Right lobe of liver (tissue), 6 donors: Measurements from ENCODE around the gene ULK4. TPM values are rescaled to one million over a fixed set of nuclear protein-coding genes. Genes with fewer than 3 reads are reported as not detected.

Experiments
- ATAC-seq, 4 donors: fragments of 200-7000 bp; cut with Tn5 transposase; one replicate each; pipeline ENCODE4 v1.9.1; 2020; ENCODE audit warnings: mild to moderate bottlenecking in 4 of 4, moderate library complexity in 4 of 4
- DNase-seq, 3 donors: peaks; one replicate each; pipeline ENCODE4 v3.0.0-alpha.2; 2020
- H3K27ac ChIP-seq, 3 donors: fragments of 200-600 bp; one replicate each; pipeline ENCODE4 v1.8.0; 2022
- H3K27me3 ChIP-seq, 2 donors: fragments of 200-600 bp; one replicate each; pipeline ENCODE4 v1.8.0; 2022
- H3K36me3 ChIP-seq, 4 donors: fragments of 200-600 bp; sonication (generic) in 1 of 4; one replicate each; pipeline versions ENCODE4 v1.5.1 to v1.8.0; 2017 to 2022; ENCODE audit warnings: control low read depth in 1 of 4
- H3K4me1 ChIP-seq, 4 donors: fragments of 200-600 bp; sonication (generic) in 1 of 4; one replicate each; pipeline versions ENCODE4 v1.5.1 to v1.8.0; 2017 to 2022; ENCODE audit warnings: control low read depth in 1 of 4
- H3K4me3 ChIP-seq, 3 donors: fragments of 200-600 bp; one replicate each; pipeline ENCODE4 v1.8.0; 2022
- H3K9me3 ChIP-seq, 4 donors: fragments of 200-600 bp; sonication (generic) in 1 of 4; one replicate each; pipeline versions ENCODE4 v1.5.1 to v1.8.0; 2017 to 2022; ENCODE audit warnings: control low read depth in 1 of 4
- POLR2A ChIP-seq: fragments of 450-650 bp; IDR thresholded peaks from one replicate; pipeline ENCODE4 v1.6.1; 2017; ENCODE audit warnings: antibody characterized with exemption, mild to moderate bottlenecking
- WGBS: methylation state at CpG from one replicate; pipeline ENCODE4 v1.1.6; 2018; ENCODE audit warnings: low coverage, low lambda C conversion rate; ENCODE audit not compliant: insufficient coverage; ENCODE audit errors: missing lambda C conversion rate; 5-methylcytosine and 5-hydroxymethylcytosine counted together
- intact Hi-C, 2 donors: fragments of 100-400 bp; cut with DNase I; formaldehyde crosslinking; loops; one replicate each; pipeline versions ENCODE4 v1.11.2 to v1.14.1; 2022
- total RNA-seq, 6 experiments: library from RNA; depleted of rRNA in 2 of 6; stranded (reverse); fragments of >200 nt in 2 of 6; fragmentation: NEBNext Ultra II Directional in 3 of 6; extraction: Animal tissue kit (Norgen Biotek cat#: 25700) in 3 of 6; gene quantifications; one replicate each; pipeline versions ENCODE4 v1.1.0 to v1.2.4, GENCODE V29; 2016 to 2023
- TF ChIP-seq, protein P1 (sequence below), 4 donors: fragments of 200-600 bp in 3 of 4; fragments of 450-650 bp in 1 of 4; IDR thresholded peaks; one replicate each; pipeline versions ENCODE4 v1.5.1 to v1.8.0; 2016 to 2022; ENCODE audit warnings: antibody characterized with exemption in 4 of 4, mild to moderate bottlenecking in 2 of 4
- donor health status: DM: no; HTN: yes; CAD: no.
- donor health status: DM: no; HTN: no; CAD: no.
- donor health status: DM: no; HTN: no; CAD: no.
- donor health status: DM: no; HTN: yes; CAD: no.
- donor health status: DM: no; HTN: yes; CAD: no.

Gene ULK4
- total RNA-seq, 6 experiments from 2014 or later: 2.8 to 5.6 (median 4.9) TPM

DNA sequence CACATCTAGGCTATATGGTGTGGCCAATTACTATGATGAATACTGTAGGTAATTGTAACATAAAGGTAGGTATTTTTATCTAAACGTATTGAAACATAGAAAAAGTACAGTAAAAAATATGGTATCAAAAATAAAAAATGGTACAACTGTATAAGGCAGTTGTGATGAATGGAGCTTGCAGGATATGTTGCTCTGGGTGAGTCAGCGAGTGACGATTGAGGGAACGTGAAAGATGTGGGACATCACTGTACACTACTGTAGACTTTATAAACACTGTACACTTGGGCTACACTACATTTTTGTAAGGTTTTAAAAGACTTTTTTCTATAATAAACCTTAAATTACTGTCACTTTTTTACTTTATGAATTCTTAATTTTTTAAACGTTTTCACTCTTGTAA is 752.3 kb downstream of the ULK4 start:
- Histone ChIP-seq H3K4me3 (no peak overlapping the region), H3K27me3 (no peaks in the 10 kb centered on the region), H3K9me3 (no peaks in the 10 kb centered on the region), H3K36me3 (no peaks in the 10 kb centered on the region), H3K4me1 (peaks cover 0 to 35% (median 12%) of the 10 kb centered on the region in 4 donors), H3K27ac (no peak overlapping the region)
- TF ChIP-seq, protein P1, sequence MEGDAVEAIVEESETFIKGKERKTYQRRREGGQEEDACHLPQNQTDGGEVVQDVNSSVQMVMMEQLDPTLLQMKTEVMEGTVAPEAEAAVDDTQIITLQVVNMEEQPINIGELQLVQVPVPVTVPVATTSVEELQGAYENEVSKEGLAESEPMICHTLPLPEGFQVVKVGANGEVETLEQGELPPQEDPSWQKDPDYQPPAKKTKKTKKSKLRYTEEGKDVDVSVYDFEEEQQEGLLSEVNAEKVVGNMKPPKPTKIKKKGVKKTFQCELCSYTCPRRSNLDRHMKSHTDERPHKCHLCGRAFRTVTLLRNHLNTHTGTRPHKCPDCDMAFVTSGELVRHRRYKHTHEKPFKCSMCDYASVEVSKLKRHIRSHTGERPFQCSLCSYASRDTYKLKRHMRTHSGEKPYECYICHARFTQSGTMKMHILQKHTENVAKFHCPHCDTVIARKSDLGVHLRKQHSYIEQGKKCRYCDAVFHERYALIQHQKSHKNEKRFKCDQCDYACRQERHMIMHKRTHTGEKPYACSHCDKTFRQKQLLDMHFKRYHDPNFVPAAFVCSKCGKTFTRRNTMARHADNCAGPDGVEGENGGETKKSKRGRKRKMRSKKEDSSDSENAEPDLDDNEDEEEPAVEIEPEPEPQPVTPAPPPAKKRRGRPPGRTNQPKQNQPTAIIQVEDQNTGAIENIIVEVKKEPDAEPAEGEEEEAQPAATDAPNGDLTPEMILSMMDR (IDR thresholded peaks at IDR 0.05): no peak
- no peak for TF ChIP-seq POLR2A
- WGBS: 91% methylated on average over 5 of the region's 5 CpGs
- intact Hi-C loops: no loop called here
- ATAC-seq (no peak), DNase-seq (no peak)

DNA sequence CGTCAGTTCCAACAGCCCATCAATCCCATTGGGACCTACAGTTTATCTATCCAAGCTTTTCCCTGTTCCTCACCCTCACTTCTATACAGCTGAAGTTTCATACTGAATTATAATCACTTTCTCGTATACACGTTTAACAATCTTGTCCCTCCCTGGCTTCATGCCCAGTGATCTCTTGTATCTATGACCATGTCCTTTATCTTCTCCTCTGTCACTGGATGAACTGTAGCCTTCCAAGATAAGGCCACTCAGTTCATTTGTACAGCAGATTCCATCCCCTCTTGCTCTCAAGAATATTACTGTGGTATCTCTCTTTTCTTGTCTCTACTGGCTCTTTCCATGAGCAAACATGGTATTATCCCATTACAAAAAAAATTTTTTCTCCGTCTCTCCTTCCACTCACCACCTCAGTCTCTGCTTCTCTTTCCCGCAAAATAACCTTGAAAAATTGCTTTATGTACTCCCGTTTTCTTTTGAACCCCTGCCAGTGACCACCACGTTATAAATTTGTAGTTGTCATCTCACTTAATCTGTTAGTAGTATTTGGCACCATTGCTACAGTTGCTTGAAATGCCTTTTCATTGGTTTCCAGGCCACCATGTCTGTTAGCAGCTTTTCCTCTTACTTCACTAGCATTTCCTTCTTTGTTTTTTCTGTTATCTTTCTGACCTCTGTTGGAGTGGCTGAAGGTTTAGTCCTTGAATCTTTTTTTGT is 753.2 kb downstream of the ULK4 start:
- intact Hi-C loops: no loop called here
- TF ChIP-seq, protein P1 (IDR thresholded peaks at IDR 0.05): no peak
- no peak for TF ChIP-seq POLR2A
- ATAC-seq (peak in 3 of 4 donors; percentile 19 to 47 (median 30)), DNase-seq (no peak)
- 50% methylated on average over 7 of the region's 7 CpGs for WGBS
- no peak overlapping the region for H3K27ac ChIP-seq
- no peaks in the 10 kb centered on the region for H3K9me3 ChIP-seq
- no peaks in the 10 kb centered on the region for H3K36me3 ChIP-seq
- H3K4me1 ChIP-seq: peaks cover 0 to 34% (median 7%) of the 10 kb centered on the region in 4 donors
- H3K4me3 ChIP-seq: no peak overlapping the region
- H3K27me3 ChIP-seq: no peaks in the 10 kb centered on the region

DNA sequence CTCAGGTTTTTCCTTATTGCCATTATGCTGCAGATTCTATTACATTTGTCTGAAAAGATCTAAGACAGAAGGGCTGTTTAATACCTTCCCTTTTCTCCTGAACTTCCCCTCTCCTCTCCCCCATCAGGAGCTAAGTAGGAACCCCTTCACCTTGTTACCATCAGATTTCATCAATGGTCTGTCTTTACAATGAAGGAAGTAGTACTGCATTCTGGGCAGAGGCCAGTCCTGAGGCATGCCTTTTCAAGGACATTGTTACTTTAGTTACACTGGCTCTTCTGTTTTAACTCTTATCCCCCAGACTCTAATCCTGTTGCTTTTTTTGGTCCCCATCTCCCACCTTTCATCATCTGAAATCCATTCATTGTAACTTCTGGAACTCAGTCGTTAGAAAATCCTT is 754.5 kb downstream of the ULK4 start:
- no peak overlapping the region for H3K27ac ChIP-seq
- ATAC-seq (no peak), DNase-seq (no peak)
- H3K4me3 ChIP-seq: no peak overlapping the region
- TF ChIP-seq, protein P1 (IDR thresholded peaks at IDR 0.05): no peak
- TF ChIP-seq POLR2A: no peak
- 56% methylated on average over 1 of the region's 1 CpG for WGBS
- no peaks in the 10 kb centered on the region for H3K27me3 ChIP-seq
- intact Hi-C loops: no loop called here
- peaks cover 0 to 43% (median 9%) of the 10 kb centered on the region in 4 donors for H3K4me1 ChIP-seq
- H3K36me3 ChIP-seq: no peaks in the 10 kb centered on the region
- H3K9me3 ChIP-seq: no peaks in the 10 kb centered on the region

DNA sequence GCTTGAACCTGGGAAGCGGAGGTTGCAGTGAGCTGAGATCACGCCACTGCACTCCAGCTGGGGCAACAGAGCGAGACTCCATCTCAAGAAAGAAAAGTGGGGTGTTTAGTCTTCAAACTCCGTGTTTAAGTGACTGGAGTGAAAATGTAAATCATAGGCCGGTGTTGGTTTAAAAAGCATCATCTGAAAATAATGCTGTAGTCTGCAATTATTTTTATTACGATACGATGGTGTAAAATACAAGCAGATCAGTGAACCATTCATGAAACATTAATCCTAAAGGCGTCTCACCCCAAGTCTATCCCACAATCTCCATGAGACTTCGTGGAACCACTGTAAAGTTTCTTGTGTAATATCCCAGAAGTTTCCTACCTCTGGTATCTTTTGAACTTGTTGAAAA is 756.3 kb downstream of the ULK4 start:
- H3K27me3 ChIP-seq: no peaks in the 10 kb centered on the region
- TF ChIP-seq, protein P1 (IDR thresholded peaks at IDR 0.05): no peak
- no peak for TF ChIP-seq POLR2A
- ATAC-seq (no peak), DNase-seq (no peak)
- no peaks in the 10 kb centered on the region for H3K9me3 ChIP-seq
- no peak overlapping the region for H3K4me3 ChIP-seq
- H3K36me3 ChIP-seq: no peaks in the 10 kb centered on the region
- intact Hi-C loops: no loop called here
- no peak overlapping the region for H3K27ac ChIP-seq
- H3K4me1 ChIP-seq: peaks cover 0 to 56% (median 10%) of the 10 kb centered on the region in 4 donors
- 83% methylated on average over 9 of the region's 9 CpGs for WGBS
